Smooth muscle cell (in vitro differentiated cells): ENCODE data around the gene MORN1. TPM values are rescaled to one million over a fixed set of nuclear protein-coding genes. Genes with fewer than 3 reads are reported as not detected.

Source experiments
- DNase-seq: peaks from one replicate; lab custom pipeline; 2025; ENCODE audit not compliant: unreplicated experiment; lab: John Stamatoyannopoulos, UW
- H2AFZ ChIP-seq: fragments of 200-600 bp; sonication (generic); 2 replicates; pipeline ENCODE4 v1.6.0; 2016; ENCODE audit warnings: antibody characterized with exemption, low read depth, mild to moderate bottlenecking
- H3F3A ChIP-seq: fragments of 200-600 bp; sonication (generic); 2 replicates; pipeline ENCODE4 v1.6.0; 2017; ENCODE audit warnings: antibody characterized with exemption, low read depth
- H3K27ac ChIP-seq: fragments of 200-600 bp; sonication (generic); 2 replicates; pipeline ENCODE4 v1.5.1; 2016; ENCODE audit warnings: low read depth, mild to moderate bottlenecking
- H3K27me3 ChIP-seq: fragments of 200-600 bp; sonication (generic); 2 replicates; pipeline ENCODE4 v1.6.1; 2016; ENCODE audit warnings: low read depth, mild to moderate bottlenecking
- H3K36me3 ChIP-seq: fragments of 200-600 bp; sonication (generic); 2 replicates; pipeline ENCODE4 v1.5.1; 2016; ENCODE audit warnings: low read depth
- H3K4me1 ChIP-seq: fragments of 200-600 bp; sonication (generic); 2 replicates; pipeline ENCODE4 v1.5.1; 2016; ENCODE audit warnings: low read depth
- H3K4me2 ChIP-seq: fragments of 200-600 bp; sonication (generic); 2 replicates; pipeline ENCODE4 v1.6.0; 2016; ENCODE audit warnings: mild to moderate bottlenecking
- H3K4me3 ChIP-seq: fragments of 200-600 bp; sonication (generic); 2 replicates; pipeline ENCODE4 v1.5.1; 2016; ENCODE audit warnings: mild to moderate bottlenecking
- H3K79me2 ChIP-seq: fragments of 200-600 bp; sonication (generic); 2 replicates; pipeline ENCODE4 v1.6.0; 2016; ENCODE audit warnings: low read depth, mild to moderate bottlenecking
- H3K9ac ChIP-seq: fragments of 200-600 bp; sonication (generic); 2 replicates; pipeline ENCODE4 v1.6.0; 2016; ENCODE audit warnings: low read depth
- H3K9me3 ChIP-seq: fragments of 200-600 bp; sonication (generic); replicated peaks from 2 replicates; pipeline ENCODE4 v1.5.1; 2016; ENCODE audit warnings: low read depth
- H4K20me1 ChIP-seq: fragments of 200-600 bp; sonication (generic); 2 replicates; pipeline ENCODE4 v1.6.0; 2016; ENCODE audit warnings: low read depth
- CTCF ChIP-seq: fragments of 200-600 bp; sonication (generic); IDR thresholded peaks from 2 replicates; pipeline ENCODE4 v1.5.1; 2017; ENCODE audit warnings: borderline replicate concordance, mild to moderate bottlenecking, antibody characterized with exemption; ENCODE audit not compliant: insufficient read depth, poor library complexity, severe bottlenecking
- WGBS: methylation state at CpG from one replicate; pipeline ENCODE4 v1.1.7; 2016; ENCODE audit warnings: low lambda C conversion rate; 5-methylcytosine and 5-hydroxymethylcytosine counted together
- polyA plus RNA-seq: library from polyadenylated mRNA; unstranded; fragments of >200 nt; fragmentation: Nextera tagmentation; extraction: Ambion mirVana; gene quantifications from 2 replicates; pipeline ENCODE4 v1.2.1, GENCODE V29; 2016
- total RNA-seq: library from RNA; depleted of rRNA; stranded (reverse); fragments of >200 nt; gene quantifications from 2 replicates; pipeline ENCODE4 v1.2.3, GENCODE V29; 2014

MORN1 gene
- total and polyA plus RNA-seq, 2 experiments from 2014 or later, result 4.9 to 6.2 TPM

GRCh38 chr1:2435091-2435490, 43.7 kb upstream of the MORN1 start:
- H3K79me2 ChIP-seq, result no peaks in the 10 kb centered on the region
- no peak overlapping the region for H3K4me2 ChIP-seq
- H3K9me3 ChIP-seq, result no peaks in the 10 kb centered on the region
- no peak for TF ChIP-seq CTCF
- no peaks in the 10 kb centered on the region for H3K4me1 ChIP-seq
- no peak overlapping the region for H3K27ac ChIP-seq
- peaks cover 15% of the 10 kb centered on the region for H3K27me3 ChIP-seq
- no peaks in the 10 kb centered on the region for H3F3A ChIP-seq
- H3K36me3 ChIP-seq, result no peaks in the 10 kb centered on the region
- H2AFZ ChIP-seq, result no peak overlapping the region
- H3K4me3 ChIP-seq, result no peak overlapping the region
- WGBS, result 83% methylated on average over 7 of the region's 9 CpGs
- no peak for DNase-seq
- no peak overlapping the region for H3K9ac ChIP-seq
- H4K20me1 ChIP-seq, result no peaks in the 10 kb centered on the region

- Histone ChIP-seq H3K4me2 (no peak overlapping the region), H2AFZ (no peak overlapping the region), H3K27ac (no peak overlapping the region), H3K9ac (no peak overlapping the region), H3K79me2 (no peaks in the 10 kb centered on the region), H3K4me3 (no peak overlapping the region), H3K27me3 (peaks cover 15% of the 10 kb centered on the region), H3K4me1 (no peaks in the 10 kb centered on the region), H3K9me3 (no peaks in the 10 kb centered on the region), H3F3A (no peaks in the 10 kb centered on the region), H4K20me1 (no peaks in the 10 kb centered on the region), H3K36me3 (no peaks in the 10 kb centered on the region)
- no peak for TF ChIP-seq CTCF
- WGBS, result 91% methylated on average over 26 of the region's 34 CpGs
- no peak for DNase-seq
Measured at GRCh38 chr1:2433936-2434655, 42.7 kb upstream of the MORN1 start.

- no peaks in the 10 kb centered on the region for H3K36me3 ChIP-seq
- WGBS, result 88% methylated on average over 13 of the region's 13 CpGs
- H3K79me2 ChIP-seq, result no peaks in the 10 kb centered on the region
- no peaks in the 10 kb centered on the region for H3K4me1 ChIP-seq
- H4K20me1 ChIP-seq, result no peaks in the 10 kb centered on the region
- no peak overlapping the region for H3K27ac ChIP-seq
- no peaks in the 10 kb centered on the region for H3F3A ChIP-seq
- no peak overlapping the region for H3K9ac ChIP-seq
- no peak for TF ChIP-seq CTCF
- H3K4me3 ChIP-seq, result no peak overlapping the region
- no peaks in the 10 kb centered on the region for H3K9me3 ChIP-seq
- no peak for DNase-seq
- H3K27me3 ChIP-seq, result peaks cover 15% of the 10 kb centered on the region
- no peak overlapping the region for H2AFZ ChIP-seq
- H3K4me2 ChIP-seq, result no peak overlapping the region
Measured at GRCh38 chr1:2433196-2433595, 41.8 kb upstream of the MORN1 start.

- Histone ChIP-seq H3K36me3 (no peaks in the 10 kb centered on the region), H3F3A (no peaks in the 10 kb centered on the region), H3K27me3 (peaks cover 15% of the 10 kb centered on the region)
Measured at GRCh38 chr1:2432441-2432844, 41.1 kb upstream of the MORN1 start.

More at GRCh38 chr1:2432441-2432844, 41.1 kb upstream of the MORN1 start:
- Histone ChIP-seq H3K4me3 (no peak overlapping the region), H3K9me3 (no peaks in the 10 kb centered on the region), H3K9ac (no peak overlapping the region), H2AFZ (no peak overlapping the region), H3K27ac (no peak overlapping the region), H3K4me2 (no peak overlapping the region), H3K4me1 (no peaks in the 10 kb centered on the region), H4K20me1 (no peaks in the 10 kb centered on the region), H3K79me2 (no peaks in the 10 kb centered on the region)
- TF ChIP-seq CTCF, result no peak
- DNase-seq, result no peak
- 72% methylated on average over 16 of the region's 16 CpGs for WGBS
